ENCODE results near the gene FBXL5.

- no peak for TF ChIP-seq CTCF (IDR thresholded peaks at IDR 0.05; ENCODE audit: low read depth, low read length, missing input control)
- TF ChIP-seq MAX (IDR thresholded peaks at IDR 0.05), result no peak
- no peak for TF ChIP-seq RXRA (IDR thresholded peaks at IDR 0.05)
- no peak for TF ChIP-seq GABPA (IDR thresholded peaks at IDR 0.05 in 1 of 2, conservative IDR thresholded peaks at IDR 0.05 in 1 of 2)
- TF ChIP-seq JUND (IDR thresholded peaks at IDR 0.05), result no peak
- no peak for TF ChIP-seq YY1 (IDR thresholded peaks at IDR 0.05)
- TF ChIP-seq REST (IDR thresholded peaks at IDR 0.05), result no peak
- no peak for TF ChIP-seq RAD21 (IDR thresholded peaks at IDR 0.05)
- no peak for TF ChIP-seq SP1 (IDR thresholded peaks at IDR 0.05)
- no peak for TF ChIP-seq TAF1 (conservative IDR thresholded peaks at IDR 0.05)
- no peak for TF ChIP-seq EGR1 (IDR thresholded peaks at IDR 0.05; ENCODE audit: low read depth in 2 of 2)
- TF ChIP-seq, protein P1, sequence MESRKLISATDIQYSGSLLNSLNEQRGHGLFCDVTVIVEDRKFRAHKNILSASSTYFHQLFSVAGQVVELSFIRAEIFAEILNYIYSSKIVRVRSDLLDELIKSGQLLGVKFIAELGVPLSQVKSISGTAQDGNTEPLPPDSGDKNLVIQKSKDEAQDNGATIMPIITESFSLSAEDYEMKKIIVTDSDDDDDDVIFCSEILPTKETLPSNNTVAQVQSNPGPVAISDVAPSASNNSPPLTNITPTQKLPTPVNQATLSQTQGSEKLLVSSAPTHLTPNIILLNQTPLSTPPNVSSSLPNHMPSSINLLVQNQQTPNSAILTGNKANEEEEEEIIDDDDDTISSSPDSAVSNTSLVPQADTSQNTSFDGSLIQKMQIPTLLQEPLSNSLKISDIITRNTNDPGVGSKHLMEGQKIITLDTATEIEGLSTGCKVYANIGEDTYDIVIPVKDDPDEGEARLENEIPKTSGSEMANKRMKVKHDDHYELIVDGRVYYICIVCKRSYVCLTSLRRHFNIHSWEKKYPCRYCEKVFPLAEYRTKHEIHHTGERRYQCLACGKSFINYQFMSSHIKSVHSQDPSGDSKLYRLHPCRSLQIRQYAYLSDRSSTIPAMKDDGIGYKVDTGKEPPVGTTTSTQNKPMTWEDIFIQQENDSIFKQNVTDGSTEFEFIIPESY (IDR thresholded peaks at IDR 0.05), result no peak
- TF ChIP-seq, protein P2, sequence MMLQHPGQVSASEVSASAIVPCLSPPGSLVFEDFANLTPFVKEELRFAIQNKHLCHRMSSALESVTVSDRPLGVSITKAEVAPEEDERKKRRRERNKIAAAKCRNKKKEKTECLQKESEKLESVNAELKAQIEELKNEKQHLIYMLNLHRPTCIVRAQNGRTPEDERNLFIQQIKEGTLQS (IDR thresholded peaks at IDR 0.05), result no peak
- TF ChIP-seq NR2F2 (IDR thresholded peaks at IDR 0.05), result no peak
These were observed 20.2 kb upstream of the FBXL5 start for GRCh38 chr4:15675356-15675755.

Data from liver (tissue), 3 donors.